Measurements from ENCODE around the gene LGALS9. TPM values are rescaled to one million over a fixed set of nuclear protein-coding genes. Genes with fewer than 3 reads are reported as not detected.

The LGALS9 gene
- 4.4 to 4.8 TPM (median 4.6 TPM) in 3 replicates for total RNA-seq

DNA sequence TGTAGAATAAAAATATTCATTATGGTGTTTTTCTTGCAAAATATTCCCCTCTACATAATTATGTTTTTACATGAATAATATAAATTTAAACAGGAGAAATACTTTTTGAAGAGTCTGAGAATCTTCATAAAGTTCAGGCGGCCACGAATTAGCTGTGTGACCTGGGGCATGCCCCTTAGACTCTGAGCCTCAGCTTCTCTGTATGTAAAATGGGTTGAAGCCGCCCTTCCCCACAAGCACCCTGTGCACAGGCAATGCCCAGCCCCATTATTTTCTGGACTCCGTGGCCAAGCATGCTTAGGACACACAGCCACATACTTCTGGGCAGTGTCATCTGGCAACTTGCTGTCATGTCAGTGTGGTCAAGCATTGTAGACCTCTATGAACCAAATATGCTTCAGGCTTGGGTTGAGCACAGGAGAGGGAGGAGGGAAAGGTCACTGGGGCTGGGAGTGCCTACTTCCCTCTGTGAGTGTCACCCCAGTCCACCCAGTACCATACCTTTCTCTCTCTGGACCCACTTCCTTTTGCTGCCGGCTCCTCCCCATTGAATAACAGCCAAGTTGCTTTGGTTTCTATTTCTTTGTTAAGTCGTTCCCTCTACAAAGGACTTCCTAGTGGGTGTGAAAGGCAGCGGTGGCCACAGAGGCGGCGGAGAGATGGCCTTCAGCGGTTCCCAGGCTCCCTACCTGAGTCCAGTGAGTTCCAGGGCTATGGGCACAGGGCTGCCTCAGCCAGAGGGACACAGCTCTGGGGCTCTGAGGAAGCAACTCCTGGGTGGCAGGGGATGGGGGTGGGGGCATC is at the start of gene LGALS9:
Gene LGALS9 (plus strand): TSS at position 582 of the 804 bp plus-strand sequence. CDS start 78 bp downstream, at position 660.
- Mint-ChIP-seq H3K9me3 (no peaks in the 10 kb centered on the region), H3K27ac (no peak within 1 kb of the TSS)
- no peak for DNase-seq (ENCODE audit: low spot score in 2 of 2, unreplicated experiment in 2 of 2)

DNA sequence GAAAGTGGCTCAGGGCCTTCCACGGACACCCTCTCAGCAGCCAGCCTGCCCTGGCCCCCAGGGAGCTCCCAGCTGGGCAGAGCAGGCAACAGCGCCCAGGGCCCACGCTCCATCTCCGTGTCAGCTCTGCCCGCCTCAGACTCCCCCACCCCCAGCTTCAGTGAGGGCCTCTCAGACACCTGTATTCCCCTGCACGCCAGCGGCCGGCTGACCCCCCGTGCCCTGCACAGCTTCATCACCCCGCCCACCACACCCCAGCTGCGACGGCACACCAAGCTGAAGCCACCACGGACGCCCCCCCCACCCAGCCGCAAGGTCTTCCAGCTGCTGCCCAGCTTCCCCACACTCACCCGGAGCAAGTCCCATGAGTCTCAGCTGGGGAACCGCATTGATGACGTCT is 48.3 kb upstream of the LGALS9 start:
- H3K36me3 Mint-ChIP-seq, result no peaks in the 10 kb centered on the region
- H3K9me3 Mint-ChIP-seq, result no peaks in the 10 kb centered on the region
- TF ChIP-seq, protein P1, sequence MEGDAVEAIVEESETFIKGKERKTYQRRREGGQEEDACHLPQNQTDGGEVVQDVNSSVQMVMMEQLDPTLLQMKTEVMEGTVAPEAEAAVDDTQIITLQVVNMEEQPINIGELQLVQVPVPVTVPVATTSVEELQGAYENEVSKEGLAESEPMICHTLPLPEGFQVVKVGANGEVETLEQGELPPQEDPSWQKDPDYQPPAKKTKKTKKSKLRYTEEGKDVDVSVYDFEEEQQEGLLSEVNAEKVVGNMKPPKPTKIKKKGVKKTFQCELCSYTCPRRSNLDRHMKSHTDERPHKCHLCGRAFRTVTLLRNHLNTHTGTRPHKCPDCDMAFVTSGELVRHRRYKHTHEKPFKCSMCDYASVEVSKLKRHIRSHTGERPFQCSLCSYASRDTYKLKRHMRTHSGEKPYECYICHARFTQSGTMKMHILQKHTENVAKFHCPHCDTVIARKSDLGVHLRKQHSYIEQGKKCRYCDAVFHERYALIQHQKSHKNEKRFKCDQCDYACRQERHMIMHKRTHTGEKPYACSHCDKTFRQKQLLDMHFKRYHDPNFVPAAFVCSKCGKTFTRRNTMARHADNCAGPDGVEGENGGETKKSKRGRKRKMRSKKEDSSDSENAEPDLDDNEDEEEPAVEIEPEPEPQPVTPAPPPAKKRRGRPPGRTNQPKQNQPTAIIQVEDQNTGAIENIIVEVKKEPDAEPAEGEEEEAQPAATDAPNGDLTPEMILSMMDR (IDR thresholded peaks at IDR 0.05; ENCODE audit: unreplicated experiment), result no peak
- DNase-seq (ENCODE audit: low spot score in 2 of 2, unreplicated experiment in 2 of 2), result no peak
- no peak overlapping the region for H3K4me3 Mint-ChIP-seq
- no peaks in the 10 kb centered on the region for H3K27me3 Mint-ChIP-seq (ENCODE audit: low read depth)
- H3K4me1 Mint-ChIP-seq, result peaks cover 28% of the 10 kb centered on the region
- H3K27ac Mint-ChIP-seq, result no peak overlapping the region

More for the DNA sequence above, at the start of gene LGALS9:
- no peak within 1 kb of the TSS for H3K4me3 Mint-ChIP-seq
- no peaks in the 10 kb centered on the region for H3K4me1 Mint-ChIP-seq
- no peaks in the 10 kb centered on the region for H3K27me3 Mint-ChIP-seq (ENCODE audit: low read depth)
- TF ChIP-seq, protein P1 (IDR thresholded peaks at IDR 0.05; ENCODE audit: unreplicated experiment), result no peak
- H3K36me3 Mint-ChIP-seq, result no peaks in the 10 kb centered on the region

DNA sequence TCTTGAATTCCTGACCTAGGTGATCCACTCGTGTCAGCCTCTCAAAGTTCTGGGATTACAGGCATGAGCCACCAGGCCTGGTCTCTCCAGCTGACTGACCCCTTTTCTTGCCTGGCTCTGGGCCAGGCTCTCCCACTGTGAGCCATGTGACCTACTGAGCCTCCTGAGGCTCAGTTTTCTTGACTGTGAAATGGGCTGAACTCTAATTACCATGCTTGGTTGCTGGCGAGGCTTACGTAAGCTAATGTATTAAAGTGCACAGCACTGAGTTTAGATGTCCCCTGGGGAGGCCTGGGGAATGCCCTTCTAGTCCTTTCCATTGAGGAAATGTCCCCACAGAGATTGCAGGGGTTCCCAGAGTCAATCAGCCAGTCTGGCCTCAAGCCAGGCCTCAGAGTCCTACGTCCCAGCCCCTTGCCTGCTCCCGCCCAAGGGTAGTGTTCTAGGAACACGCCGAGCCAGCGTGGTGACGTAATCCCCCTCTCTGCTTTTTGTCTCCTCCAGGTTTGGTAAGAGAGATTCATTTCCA is 45.8 kb upstream of the LGALS9 start:
- Mint-ChIP-seq H3K27me3 (ENCODE audit: low read depth) (no peaks in the 10 kb centered on the region), H3K9me3 (no peaks in the 10 kb centered on the region), H3K4me1 (peaks cover 18% of the 10 kb centered on the region), H3K27ac (peak overlapping the region; percentile 78), H3K4me3 (no peak overlapping the region), H3K36me3 (no peaks in the 10 kb centered on the region)
- TF ChIP-seq, protein P1 (IDR thresholded peaks at IDR 0.05; ENCODE audit: unreplicated experiment), result no peak
- DNase-seq (ENCODE audit: low spot score in 2 of 2, unreplicated experiment in 2 of 2), result no peak

DNA sequence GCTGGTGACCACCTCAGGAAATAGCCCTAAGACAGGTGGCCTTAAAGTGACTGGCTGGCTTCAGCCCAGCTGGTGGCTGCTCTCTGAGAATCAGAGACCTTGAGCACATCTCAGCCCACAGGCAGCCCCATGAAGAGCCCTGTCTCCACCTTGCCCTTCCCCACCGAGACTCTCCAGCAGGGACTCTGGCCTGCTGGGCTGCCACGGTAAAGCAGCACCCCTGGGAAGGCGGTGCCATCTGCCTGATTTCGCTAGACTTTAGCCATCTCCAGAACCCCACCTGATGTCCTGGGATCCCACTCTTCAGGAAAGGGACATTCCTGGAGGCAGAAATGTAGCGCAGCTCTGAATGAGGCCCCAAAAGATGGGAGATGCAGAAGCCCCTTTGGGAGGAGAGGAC is 45.2 kb upstream of the LGALS9 start:
- TF ChIP-seq, protein P1 (IDR thresholded peaks at IDR 0.05; ENCODE audit: unreplicated experiment), result no peak
- Mint-ChIP-seq H3K27ac (peak overlapping the region; percentile 78), H3K4me1 (peaks cover 18% of the 10 kb centered on the region), H3K9me3 (no peaks in the 10 kb centered on the region), H3K27me3 (ENCODE audit: low read depth) (no peaks in the 10 kb centered on the region), H3K4me3 (no peak overlapping the region), H3K36me3 (no peaks in the 10 kb centered on the region)
- no peak for DNase-seq (ENCODE audit: low spot score in 2 of 2, unreplicated experiment in 2 of 2)

DNA sequence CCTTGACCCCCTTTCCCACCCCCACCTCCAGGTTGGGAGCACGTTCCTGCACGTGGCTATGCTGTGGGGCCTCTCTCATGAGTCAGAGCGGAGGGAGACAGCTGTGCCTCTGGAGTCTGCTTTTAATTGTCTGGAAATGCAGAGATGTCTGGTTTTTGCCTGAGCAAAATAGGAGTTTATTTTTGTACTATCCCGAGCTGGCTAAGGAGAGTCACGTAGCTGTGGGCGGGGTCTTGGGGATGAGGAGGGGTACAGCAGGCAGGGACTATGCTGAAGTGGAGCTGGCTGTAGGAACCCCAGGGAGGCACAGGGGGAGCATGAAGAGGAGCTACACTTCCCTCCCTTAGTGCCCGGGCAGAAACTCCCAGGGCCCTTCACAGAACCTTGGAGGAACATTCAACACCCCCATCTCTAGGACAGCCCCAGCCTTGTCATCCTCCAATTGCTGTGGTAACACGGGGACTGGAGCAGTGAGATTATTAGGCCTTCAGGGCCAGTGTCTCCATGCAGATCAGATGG is 44.7 kb upstream of the LGALS9 start:
- TF ChIP-seq, protein P1 (IDR thresholded peaks at IDR 0.05; ENCODE audit: unreplicated experiment), result no peak
- no peak for DNase-seq (ENCODE audit: low spot score in 2 of 2, unreplicated experiment in 2 of 2)
- Mint-ChIP-seq H3K27me3 (ENCODE audit: low read depth) (no peaks in the 10 kb centered on the region), H3K4me3 (no peak overlapping the region), H3K4me1 (peaks cover 18% of the 10 kb centered on the region), H3K36me3 (no peaks in the 10 kb centered on the region), H3K9me3 (no peaks in the 10 kb centered on the region), H3K27ac (peak overlapping the region; percentile 78)

Data from mesothelial cell of epicardium (in vitro differentiated cells).